ENCODE data around the gene LAIR1.

The LAIR1 gene

GRCh38 chr19:54317108-54317964, 47.4 kb downstream of the LAIR1 start:
- DNase-seq (ENCODE audit: low read depth) = no peak

DNA sequence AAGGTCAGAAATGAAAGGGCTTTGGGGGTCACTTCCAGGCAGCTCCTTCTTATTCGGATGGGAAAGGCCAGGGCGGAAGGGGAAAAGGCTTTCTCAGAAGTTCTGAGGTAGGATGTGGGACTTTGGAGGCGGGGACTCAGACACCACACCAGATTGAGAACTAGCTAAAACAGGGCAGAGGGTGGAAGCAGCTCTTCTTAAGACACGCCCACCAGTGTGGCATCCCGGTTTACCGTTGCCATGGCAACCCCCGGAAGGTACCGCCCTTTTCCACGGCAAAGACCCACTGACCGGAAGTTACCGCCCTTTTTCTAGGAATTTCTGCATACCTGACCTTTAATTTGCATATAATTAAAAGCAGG, 48.0 kb downstream of the LAIR1 start:
- DNase-seq (ENCODE audit: low read depth) = no peak

DNA sequence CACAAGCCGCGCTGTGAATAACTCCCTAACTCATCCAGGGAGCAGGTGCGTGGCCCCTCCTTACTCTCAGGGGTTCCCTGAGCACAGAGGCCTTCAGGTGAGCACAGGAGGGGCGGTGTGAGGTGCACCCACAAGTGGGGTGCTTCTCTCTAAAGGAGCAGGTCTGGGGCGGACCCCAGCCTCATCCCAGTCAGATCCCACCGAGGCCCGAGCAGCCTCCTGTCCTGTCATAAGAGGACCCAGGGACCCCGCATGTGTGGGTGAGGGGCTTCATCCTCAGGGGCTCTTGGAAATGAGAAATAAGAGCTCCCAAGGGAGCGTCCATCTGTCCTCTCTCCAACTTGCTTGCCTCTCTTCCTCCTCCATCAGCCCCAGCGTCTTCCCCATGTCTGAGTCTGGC, 48.8 kb downstream of the LAIR1 start:
- DNase-seq (ENCODE audit: low read depth) = no peak

DNA sequence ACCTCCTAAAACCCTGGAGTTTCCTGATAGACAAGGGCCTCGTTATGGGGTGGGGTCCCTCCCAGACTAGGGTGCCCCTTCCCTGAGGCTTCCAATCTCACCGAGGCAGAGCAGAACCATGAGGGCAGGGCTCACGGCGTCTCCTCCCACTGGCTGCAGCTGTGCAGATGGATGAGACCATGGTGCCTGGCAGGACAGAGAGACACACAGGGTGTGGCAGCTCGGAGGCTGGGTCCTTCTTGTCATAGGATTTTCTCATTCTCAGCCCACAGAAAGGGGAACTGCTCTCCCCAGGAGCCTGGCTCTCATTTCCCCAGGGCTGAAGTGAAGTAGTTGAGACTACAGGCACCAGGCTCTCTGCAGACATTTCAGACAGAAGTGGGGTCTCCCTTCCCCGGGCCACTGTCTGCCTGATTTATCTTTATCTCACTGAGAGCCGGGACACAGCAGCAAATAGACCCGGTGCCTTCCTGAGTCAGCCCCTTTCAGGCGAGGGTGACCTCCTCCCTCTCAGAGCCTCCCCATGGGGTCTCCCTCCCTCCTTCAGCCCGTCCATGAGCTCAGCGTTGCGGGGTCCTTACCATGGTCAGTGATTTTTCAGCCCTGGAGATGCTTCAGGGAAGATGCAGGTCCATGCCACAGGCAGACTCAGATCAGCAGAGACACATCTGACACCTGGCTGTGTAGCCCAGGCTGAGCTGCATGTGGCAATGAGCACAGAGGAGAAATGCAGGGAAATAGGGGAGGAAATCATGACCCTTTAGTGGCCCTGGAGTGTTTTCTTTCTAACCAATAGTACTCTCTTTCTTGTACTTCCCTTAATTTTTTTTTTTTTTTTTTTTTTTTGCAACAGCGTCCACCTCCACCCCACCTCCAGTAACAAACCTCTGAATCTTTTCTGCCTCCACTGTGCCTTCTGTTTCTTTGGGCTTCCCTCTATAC, 52.0 kb downstream of the LAIR1 start, which contains the start of gene LILRA5:
Gene LILRA5, minus strand, starts transcription at position 731 of the 942 bp plus-strand sequence. Its CDS starts 147 bp downstream, at position 584.
- no peak for DNase-seq (ENCODE audit: low read depth)

GRCh38 chr19:54312011-54312410, 52.7 kb downstream of the LAIR1 start:
- no peak for DNase-seq (ENCODE audit: low read depth)

DNA sequence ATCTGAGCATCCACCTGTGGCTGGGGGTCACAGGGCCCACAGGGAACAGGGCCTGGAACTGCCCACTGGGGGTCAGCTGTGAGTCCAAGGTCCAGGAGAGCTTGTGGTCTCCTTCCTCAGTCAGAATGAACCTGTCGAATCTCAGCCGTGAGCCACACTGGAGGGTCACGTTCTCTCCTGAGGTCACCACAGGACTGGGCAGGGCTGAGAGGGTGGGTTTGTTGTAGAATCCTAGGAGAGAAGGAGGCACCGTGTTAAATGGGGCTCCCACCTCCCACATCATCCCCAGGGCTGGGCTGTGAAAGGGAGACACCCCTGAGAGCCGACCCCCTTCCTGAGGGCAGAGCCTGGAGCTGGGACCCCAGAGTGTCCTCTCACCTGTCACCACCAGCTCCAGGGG, 53.2 kb downstream of the LAIR1 start:
- no peak for DNase-seq (ENCODE audit: low read depth)

DNA sequence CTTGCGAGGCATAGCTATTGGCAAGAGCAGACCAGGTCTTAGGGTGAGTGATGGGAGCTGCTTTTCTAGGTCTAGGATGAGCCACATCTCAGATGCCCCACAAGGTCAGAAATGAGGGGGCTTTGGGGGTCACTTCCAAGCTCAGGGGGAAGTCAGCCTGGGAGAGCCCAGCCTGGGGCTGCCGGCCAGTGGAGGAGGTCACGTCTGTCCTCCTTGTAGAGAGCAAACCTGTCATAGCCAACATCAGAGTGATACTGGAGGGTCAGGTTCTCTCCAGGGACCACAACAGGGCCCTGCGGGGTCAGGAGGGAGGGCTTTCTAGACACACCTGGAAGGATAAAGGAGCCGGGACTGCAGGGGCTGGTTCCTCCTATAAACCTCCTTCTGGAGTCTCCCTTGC, 54.2 kb downstream of the LAIR1 start:
- DNase-seq (ENCODE audit: low read depth) = no peak

GRCh38 chr19:54309811-54310210, 54.9 kb downstream of the LAIR1 start:
- no peak for DNase-seq (ENCODE audit: low read depth)

- DNase-seq (ENCODE audit: low read depth) = no peak
Measured at GRCh38 chr19:54307389-54308020, 57.2 kb downstream of the LAIR1 start.

- DNase-seq (ENCODE audit: low read depth) = no peak
Measured at GRCh38 chr19:54305141-54305540, 59.6 kb downstream of the LAIR1 start.

DNA sequence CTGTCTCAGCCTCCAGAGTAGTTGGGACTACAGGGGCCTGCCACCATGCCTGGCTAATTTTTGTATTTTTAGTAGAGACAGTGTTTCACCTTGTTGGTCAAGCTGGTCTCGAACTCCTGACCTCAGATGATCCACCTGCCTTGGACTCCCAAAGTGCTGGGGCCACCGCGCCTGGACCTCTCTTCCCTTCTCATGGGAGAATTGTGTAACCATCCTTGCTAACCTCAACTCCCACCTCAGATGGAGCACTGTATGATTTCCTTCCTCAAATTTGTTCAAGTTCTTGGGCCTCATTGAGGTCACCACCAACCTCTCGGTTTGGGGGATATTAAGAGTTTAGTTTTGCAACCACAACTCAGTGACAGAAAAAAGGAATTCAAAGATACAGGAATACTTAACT, 62.5 kb downstream of the LAIR1 start:
- DNase-seq (ENCODE audit: low read depth) = no peak
